GM18867 (cell line): Measurements from ENCODE around the gene AGAP1.

Source experiments
- ATAC-seq: cut with Tn5 transposase; IDR thresholded peaks from one replicate; pipeline ENCODE4 v1.9.1; 2021; ENCODE audit warnings: mild to moderate bottlenecking, moderate library complexity; ENCODE audit not compliant: unreplicated experiment

The AGAP1 gene

DNA sequence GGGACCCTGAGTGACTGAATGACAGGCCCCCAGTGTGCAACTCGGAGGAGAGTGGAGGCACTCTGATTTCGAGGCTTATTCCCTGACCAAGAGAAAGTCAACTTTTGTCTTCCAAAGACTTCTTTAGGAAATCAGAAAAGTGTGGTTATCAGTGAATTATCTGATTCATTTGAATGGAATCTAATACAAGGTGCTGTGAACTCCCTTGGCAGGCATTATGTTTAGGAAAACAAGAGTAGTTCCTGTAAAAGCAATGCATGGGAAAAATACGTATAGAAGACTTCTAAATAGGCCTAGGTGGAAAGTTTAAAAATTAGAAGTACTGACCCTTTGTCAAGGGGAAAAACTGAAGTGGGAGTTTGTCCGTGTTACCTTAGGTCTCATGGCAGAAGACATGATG, 404.9 kb downstream of the AGAP1 start:
- ATAC-seq: no peak

DNA sequence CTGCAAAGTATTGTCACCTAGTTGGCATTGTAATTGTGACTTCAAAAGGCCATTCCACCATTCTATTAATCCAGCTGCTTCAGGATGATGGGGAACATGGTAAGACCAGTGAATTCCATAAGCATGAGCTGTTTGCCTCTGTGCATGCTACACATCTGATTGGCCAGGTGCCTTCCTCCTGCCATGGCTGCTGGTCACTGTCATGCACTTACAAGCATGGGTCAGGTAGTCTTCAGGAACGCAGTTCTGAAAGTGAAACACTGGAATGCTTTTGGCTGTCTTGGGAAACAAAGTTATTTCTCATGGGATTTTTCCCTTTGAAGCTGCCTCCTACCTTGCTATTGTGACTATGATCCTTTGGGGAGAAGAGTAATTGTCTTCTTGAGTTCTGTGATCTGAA, 406.8 kb downstream of the AGAP1 start:
- no peak for ATAC-seq

DNA sequence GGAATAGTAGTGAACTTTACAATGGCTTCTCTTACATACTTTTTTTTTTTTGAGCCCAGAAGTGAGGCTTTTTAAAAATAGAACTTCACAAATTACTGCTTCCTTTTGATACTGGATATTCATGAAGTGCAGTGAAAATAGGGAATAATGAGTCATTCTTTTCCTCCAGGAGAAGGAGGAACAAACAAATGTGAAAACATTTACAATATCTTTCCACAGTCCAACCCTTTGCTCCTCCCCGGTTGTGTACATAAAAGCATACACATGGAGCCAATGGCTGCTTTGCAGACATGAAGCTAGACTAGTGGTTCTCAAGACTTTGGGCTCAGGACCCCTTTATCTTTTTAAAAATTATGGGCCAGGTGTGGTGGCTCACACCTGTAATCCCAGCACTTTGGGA, 407.4 kb downstream of the AGAP1 start:
- no peak for ATAC-seq

DNA sequence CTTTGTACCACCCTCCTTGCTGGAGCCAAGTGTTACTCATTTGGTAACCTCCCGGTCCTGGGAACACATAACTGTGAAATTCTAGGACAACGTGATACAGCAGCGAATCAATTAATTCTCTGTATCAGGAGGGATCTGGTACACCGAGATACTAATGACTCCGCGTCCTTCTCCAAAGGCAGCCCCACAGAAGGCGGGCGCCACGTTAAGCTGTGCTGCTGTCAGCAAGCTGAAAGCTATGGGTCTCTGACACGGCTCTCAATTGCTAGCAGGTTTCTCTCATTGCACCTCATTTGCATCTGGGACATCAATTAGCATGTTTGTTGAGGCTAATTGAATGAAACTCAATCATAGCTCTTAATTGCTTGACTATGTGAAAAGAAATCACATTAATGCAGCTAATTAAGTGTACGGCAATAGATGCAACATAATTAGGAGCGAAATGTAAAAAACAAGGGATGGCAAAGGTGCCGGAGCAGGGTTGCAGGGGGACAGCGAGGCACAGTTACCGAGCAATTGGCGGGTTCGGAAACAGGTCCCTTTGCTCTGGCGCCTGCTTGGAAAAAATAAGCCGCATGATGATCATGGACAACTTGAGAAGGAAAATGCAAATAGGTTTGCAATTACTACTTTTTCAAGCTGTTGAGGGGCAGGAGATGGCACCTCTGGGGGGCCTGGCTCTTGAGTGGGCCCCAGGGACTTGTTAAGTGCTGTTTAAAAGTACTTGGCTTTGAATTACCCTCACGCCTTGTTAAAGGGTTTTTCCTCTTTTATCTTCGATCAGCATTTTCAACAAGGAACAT, 410.1 kb downstream of the AGAP1 start:
- no peak for ATAC-seq

DNA sequence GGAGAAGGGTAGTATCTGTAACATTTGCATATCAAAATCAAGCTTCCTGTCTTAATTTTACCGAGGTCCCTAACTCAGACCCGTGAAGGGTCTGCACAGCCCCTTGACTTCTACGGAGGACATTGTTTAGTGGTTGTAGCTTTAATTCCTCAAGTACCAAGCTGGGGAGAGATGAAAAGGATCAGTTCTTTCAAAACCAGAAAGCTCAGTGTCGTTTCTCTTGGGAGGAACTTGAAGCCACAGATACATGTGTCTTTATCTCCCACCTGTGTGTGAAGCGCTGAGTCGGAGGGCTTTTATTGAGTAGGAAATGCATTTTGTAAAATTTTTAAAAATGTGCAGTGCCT, 410.7 kb downstream of the AGAP1 start:
- no peak for ATAC-seq

DNA sequence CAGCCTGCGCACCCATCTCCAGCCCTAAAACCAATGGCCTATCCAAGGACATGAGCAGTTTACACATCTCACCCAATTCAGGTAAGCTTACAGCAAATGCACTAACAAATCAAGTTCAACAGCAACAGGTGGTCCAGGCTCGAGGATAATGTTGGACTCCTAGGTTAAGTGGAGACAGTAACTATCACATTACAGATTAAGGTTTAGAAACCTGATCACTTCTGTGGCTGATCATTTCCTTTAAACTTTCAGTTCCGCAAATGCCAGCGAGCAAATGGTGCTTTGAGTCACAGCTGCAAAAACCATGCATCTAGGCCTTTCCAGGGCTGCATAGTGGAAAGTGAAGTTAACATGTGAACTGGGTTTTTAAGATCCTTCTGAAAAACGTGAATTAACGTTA, 415.0 kb downstream of the AGAP1 start:
- peak; percentile 99 for ATAC-seq

DNA sequence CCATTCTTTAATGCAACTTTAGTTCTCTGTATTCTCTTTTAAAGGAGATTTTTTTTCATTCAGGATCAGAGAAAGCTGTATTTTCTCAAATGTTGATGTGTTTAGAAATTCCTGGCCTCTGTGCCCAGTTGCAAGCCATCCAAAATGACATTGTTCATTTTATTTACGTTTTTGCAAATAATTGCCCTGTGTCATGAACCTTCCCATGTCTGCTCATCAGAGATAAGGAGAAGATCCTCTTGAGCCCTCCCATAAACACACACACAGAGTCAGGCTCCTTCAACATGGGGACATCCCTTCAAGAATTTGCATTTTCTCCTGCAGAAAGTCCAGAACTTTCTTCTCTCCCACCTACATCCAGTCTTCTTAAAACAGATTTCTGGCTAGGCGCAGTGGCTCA, 415.5 kb downstream of the AGAP1 start:
- ATAC-seq: no peak

DNA sequence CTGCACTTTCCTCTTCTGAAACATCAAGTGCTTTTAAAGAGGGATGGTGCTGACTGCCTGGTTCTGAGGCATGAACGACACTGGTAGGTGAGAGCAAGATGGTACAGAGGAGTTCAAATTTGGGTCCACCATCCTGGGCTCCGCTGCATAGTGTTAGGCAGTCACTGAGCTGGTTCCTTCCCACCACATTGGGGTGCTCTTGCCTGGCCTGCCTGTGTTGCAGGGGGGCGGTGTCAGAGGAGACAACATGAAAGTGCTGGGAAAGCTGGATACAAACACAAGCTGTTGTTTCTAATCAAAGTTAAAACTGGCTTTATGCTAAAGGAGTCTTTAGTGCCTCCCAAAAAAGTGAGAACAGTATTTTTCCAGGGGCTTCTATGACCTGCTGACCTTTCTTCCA, 416.2 kb downstream of the AGAP1 start:
- ATAC-seq: no peak

DNA sequence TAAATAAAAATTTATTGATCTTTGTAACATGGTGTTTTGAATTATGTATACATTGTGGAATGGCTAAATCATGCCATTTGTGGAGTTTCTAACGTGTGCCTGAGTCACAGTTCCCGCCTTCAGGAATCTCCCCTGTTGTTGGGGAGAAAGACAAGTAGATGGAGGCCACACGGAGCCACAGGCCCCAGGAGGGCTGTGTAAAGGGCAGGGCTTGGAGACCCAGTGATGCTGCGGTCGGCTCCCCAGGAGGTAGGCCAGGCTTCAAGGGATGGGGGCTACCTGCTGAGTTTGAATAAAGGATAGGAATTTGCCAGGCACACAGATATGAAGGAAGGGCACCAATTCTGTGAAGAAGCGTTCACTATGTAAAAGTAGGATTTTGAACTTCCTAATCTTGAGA, 417.3 kb downstream of the AGAP1 start:
- no peak for ATAC-seq

DNA sequence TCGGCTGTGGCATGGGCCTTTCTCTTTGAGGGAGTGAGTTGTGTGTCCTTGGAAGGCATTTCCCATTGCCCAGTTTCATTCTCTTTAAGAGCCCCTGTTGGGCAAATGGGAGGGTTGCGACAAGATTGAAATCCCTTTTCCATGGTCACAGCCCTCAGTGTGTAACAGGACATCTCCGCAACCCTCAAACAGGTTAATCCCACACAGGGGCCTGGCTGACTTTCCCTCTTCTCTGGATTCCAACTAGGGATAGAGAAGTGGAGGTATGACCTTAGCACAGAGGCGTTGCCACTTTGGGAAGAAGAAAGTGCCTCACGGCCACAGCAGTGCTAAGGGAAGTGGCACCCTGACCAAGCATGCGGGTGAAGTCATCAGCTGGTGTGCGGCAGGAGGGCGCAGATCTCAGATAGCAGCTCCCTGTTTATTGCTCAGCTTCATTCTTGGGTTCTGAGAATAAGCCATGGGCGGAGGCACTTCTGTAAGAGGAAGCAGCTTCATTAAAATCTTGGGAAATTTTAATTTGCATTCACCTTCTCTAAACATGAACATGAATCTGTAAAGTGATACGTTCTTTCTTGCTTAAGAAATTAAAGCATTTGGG, 417.9 kb downstream of the AGAP1 start:
- no peak for ATAC-seq

DNA sequence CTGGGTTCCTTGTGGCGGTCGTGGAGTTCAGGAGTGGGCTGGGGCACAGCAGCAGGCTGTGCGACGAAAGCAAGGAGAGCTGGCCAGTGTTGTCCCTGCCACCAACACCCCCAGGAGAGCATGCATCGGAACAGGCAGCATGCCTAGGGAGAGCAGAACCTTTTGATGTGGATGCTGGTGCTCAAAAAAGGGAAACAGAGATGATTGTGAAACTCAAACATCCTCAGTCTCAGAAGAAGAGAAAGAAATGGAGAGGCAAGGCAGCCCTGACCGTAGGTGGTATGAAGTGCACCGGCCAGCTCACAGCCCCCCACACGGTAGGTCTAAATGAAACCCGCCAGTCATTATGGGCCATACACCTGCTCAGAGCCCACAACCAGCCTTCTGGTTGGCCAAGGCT, 420.9 kb downstream of the AGAP1 start:
- ATAC-seq: no peak

DNA sequence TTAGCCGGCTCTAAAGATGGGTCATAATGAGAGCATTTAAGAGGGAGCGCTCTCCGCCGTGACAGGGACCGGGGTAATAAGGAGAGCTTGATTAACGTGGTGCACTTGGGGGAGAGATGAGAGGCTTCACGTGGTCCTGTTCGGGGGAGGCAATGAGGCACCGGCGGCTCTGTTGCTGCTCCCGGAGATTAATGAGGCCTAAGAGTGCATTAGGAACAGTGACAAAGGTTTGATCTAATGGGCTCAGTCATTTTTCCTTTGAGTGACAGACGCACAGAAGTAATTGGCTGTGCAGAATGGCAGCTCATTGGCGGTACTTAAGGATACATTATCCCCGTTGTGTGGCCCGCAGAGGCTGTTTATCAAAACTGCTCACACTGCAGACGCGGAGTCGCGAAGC, 423.7 kb downstream of the AGAP1 start:
- no peak for ATAC-seq

DNA sequence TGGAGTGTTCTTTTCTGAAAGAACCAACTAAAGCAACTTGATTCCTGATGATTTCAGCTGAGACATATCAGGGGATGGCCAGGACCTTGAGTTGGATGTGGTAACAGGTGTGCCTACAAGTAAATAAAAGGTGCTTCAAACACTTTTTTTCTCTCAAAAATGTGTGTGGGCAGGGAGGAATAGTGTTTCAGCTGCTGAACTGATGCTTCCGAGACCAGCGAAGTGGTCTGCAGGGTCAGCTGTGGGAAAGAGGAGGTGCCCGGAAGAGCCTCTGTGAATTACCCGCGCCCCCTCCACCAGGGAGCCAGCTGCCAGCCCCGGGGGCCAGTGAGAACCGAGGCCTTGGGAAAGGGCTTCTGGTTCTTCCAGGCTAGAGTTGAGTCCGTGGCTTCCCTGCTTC, 425.0 kb downstream of the AGAP1 start:
- no peak for ATAC-seq

DNA sequence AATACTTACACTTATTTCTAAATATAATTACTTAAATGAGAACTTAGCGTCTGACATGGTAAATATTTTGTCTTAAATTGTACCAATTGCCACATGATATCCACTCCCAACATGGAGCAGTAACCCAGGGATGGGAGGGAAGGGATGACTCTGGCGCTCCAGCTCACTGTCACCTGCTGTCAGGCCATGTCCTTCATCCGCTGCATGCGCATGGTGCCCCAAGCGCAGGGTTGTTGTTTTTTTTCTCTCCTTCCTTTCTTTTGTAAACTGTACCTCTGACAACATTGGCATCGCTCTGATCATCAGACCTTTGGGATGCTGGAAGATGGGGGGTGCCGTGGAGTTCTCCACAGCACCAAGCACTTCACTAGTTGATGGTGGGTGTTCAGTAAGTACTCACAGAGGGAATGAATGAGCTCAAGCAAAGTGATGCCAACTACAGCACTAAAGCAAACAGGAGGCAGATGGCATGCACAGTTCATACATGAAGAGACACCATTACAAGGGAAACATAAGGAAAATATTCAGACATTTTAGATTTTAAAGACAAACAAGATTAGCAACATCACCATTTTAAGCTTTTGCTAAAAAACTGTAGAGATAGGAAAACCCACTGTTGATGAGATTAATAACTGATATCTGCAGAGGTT, 426.5 kb downstream of the AGAP1 start:
- no peak for ATAC-seq

DNA sequence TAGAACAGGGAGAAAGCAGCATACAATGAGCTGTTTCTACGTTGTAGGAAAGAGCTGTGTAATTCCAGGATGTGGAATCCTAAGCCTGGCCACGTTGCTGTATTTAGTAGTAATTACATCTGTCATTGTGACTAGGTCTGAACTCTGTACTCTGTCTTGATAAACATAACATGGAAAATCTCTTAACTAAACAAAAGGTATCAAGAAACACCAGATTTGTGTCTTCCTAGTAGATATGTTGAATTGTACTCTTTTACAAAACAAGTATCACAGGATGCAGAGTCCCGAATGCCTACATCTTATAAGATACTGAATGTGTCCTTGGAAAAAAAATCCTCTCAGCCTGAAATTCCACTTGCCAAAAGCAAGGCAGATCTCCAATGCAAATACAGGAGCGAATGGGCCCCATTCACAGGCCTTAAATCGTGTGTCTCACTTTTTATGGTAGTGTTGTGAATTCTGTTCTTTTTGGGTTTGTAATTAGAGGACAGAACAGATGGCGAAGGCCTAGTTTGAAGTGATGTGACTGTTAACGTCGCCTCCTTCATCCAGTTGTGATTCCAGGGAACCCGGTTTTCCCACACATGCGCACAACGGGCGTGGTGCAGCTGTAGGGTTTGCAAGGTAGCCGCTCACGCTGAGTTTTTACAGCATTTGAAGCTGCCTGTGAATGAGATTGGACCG, 427.8 kb downstream of the AGAP1 start:
- no peak for ATAC-seq

DNA sequence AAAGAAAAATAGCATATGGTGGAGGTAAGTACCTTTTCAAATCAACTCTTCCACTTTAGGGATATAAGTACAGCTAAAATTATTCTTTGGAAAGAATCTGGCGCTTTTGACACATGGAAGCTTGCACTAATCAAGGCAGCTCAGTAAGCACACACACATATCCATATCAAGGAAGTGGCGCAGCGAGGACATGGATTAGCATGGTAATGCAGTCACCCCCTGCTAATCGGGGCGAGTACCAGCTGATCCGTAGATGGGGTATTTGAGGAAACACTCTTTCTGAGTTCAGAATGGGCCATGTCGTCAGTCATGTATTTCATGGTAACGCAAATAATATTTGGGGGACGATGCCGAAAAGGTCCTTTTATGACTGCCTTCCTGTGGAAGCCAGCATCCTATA, 429.0 kb downstream of the AGAP1 start:
- ATAC-seq: no peak

DNA sequence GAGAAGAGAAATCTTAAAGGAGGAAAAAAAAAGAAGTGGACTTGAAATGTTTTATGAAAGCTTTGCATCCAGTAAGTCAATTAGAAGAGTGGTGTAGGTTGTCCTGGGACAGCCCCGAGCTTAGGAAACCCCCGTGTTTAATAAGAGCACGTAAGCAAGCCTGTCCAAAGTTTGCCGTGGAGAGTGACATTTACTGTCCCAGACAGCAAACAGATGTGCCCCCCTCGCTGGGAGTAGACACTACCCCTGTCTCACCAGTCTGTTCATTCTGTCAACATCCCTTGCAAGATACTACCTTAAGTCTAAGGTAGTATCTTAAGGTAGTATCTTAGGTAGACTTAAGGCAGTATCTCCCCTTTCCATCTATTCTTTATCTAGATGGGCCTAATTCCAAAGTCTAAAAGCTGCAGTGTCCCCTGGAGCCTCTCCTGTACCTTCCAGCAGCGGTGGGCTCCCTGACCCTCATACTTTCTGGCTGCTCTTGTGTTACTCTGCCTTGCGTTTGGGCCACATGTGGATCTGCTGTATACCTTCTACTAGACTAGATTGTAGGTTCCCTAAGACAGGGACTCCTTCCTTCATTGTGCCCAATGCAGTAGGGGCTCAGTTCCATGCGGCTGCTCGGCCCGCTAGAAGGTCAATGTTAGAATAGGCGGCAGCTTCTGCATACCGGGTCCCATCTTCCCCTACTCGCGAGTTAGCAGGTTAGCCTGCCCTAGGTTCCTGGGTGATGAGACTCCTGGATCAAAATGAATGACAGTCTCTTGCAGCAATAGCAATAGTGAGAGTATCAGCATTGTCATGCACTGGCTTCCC, 430.2 kb downstream of the AGAP1 start:
- no peak for ATAC-seq

DNA sequence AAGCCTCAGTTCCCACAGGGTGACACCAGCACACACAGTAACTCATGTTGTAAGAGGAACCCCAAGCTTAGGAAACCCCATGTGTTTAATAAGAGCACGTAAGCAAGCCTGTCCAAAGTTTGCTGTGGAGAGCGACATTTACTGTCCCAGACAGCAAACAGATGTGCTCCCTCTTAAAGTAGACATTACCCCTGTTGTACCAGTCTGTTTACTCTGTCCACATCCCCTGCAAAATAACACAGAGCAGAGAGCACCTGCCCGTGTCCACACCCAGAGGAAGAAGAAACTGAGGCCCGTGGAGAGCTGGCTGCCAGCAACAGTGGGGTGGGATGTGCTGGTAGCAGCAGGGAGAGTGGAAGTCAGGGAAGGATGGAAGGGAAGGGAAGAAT, 430.8 kb downstream of the AGAP1 start:
- ATAC-seq: no peak

DNA sequence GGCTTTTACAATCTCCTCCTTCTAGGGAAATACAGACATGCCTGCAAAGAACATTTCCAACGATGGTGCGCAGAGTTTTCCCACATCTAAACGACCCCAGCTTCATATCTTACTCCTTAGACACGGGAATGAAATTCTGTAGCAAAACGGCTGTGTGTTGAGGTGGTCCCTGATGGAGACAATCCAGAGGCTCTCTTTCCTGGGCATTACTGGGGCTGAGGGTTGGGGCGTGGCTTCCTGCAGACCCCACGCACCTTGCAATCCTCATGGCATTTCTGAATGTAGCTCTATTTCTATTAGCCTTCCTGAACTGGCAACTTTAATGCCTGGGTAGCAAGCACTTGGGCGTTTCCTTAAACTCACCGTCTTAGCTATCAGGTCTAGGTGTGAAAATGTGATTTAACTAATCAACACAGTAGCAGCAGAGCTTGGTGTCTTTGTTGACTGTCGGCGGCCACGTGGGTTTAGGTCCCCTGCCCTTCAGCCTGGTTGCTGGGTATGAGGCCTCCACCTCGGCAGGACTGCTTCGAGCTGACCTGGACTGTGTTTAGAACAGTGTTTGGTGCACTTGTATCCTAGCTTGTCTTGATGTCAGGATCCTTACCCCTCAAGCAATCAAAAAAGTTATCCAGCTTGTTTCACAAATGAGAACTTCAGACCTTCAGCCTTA, 431.5 kb downstream of the AGAP1 start:
- no peak for ATAC-seq

DNA sequence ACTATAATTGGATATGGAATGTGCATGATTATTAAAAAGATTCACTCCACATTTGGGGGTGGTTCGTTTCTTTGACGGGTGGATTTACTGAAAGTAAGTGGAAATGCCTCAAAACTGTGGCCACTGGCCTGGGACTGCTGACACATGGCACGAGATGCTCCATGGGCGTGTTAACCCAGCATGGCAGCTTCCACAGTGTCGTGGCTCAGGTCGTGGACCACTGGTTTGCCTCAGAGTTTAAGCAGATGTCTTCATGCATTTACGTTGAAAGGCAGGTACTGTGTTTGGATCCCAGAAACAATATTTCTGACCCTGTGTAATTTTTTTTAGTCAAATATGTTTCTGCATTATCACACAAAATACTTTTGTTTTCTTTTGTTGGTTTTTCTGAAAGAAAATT, 432.4 kb downstream of the AGAP1 start:
- no peak for ATAC-seq
